B cell (primary cell): ENCODE measurements around the gene WRNIP1. TPM values are rescaled to one million over a fixed set of nuclear protein-coding genes. Genes with fewer than 3 reads are reported as not detected.

Experiments
- ATAC-seq: fragments of 200-7000 bp; cut with Tn5 transposase; one replicate; pipeline ENCODE4 v1.10.0; 2021; ENCODE audit warnings: low read depth, mild to moderate bottlenecking, moderate number of reproducible peaks, moderate library complexity
- CTCF ChIA-PET: fragments of 350-600 bp; sonication (Branson Sonifier 250); formaldehyde crosslinking; loops from one replicate; lab custom pipeline; 2021; ENCODE audit warnings: antibody characterized with exemption, inconsistent platforms; lab: Charles Lee
- POLR2A ChIA-PET: fragments of 350-600 bp; sonication (Branson Sonifier 250); formaldehyde crosslinking; loops from one replicate; lab custom pipeline; 2021; ENCODE audit warnings: antibody characterized with exemption; lab: Charles Lee
- DNase-seq: peaks from one replicate; pipeline ENCODE4 v3.0.0; 2013
- H2AFZ ChIP-seq: 2 replicates; pipeline ENCODE4 v1.6.1; 2012; ENCODE audit warnings: mild to moderate bottlenecking, low read depth, low read length; ENCODE audit not compliant: insufficient read depth, poor library complexity, severe bottlenecking
- H3K27ac ChIP-seq, 2 donors: 1 replicate in 1 of 2; 2 replicates in 1 of 2; pipeline ENCODE4 v1.5.1; 2012 to 2013; ENCODE audit warnings: low read length in 2 of 2, mild to moderate bottlenecking in 2 of 2, moderate library complexity in 1 of 2
- H3K27me3 ChIP-seq, 4 experiments: fragments of 200-600 bp in 1 of 4; sonication (generic) in 1 of 4; replicated peaks in 1 of 4; 1 replicate in 2 of 4; 2 replicates in 2 of 4; pipeline versions ENCODE4 v1.6.1 to v1.7.0; 2013 to 2016; ENCODE audit warnings: low read length in 3 of 4, mild to moderate bottlenecking in 2 of 4, mixed read lengths in 1 of 4, moderate library complexity in 1 of 4; ENCODE audit not compliant: insufficient read depth in 4 of 4, control insufficient read depth in 3 of 4; ENCODE audit errors: control extremely low read depth in 1 of 4
- H3K36me3 ChIP-seq, 2 experiments: replicated peaks in 1 of 2; 1 replicate in 1 of 2; 2 replicates in 1 of 2; pipeline versions ENCODE4 v1.6.1 to v1.7.1; 2013; ENCODE audit warnings: low read length in 1 of 2; ENCODE audit not compliant: insufficient read depth in 2 of 2, control insufficient read depth in 1 of 2; ENCODE audit errors: control extremely low read depth in 1 of 2, extremely low read depth in 1 of 2
- H3K4me1 ChIP-seq, 2 donors: fragments of 200-600 bp in 1 of 2; sonication (generic) in 1 of 2; 1 replicate in 1 of 2; 2 replicates in 1 of 2; pipeline versions ENCODE4 v1.5.1 to v1.6.1; 2013 to 2017; ENCODE audit warnings: low read length in 2 of 2; ENCODE audit not compliant: control insufficient read depth in 2 of 2, insufficient read depth in 2 of 2
- H3K4me2 ChIP-seq: replicated peaks from 2 replicates; pipeline ENCODE3; 2012; ENCODE audit warnings: mild to moderate bottlenecking, low read depth, low read length; ENCODE audit not compliant: poor library complexity, severe bottlenecking
- H3K4me3 ChIP-seq, 5 experiments: fragments of 200-600 bp in 1 of 5; sonication (generic) in 1 of 5; 1 replicate in 3 of 5; 2 replicates in 2 of 5; pipeline versions ENCODE4 v1.5.1 to v1.7.0; 2011 to 2016; ENCODE audit warnings: low read length in 4 of 5, mild to moderate bottlenecking in 4 of 5, low read depth in 2 of 5, control low read depth in 1 of 5, moderate library complexity in 1 of 5; ENCODE audit not compliant: insufficient read depth in 1 of 5; ENCODE audit errors: control extremely low read depth in 1 of 5, extremely low read depth in 1 of 5
- H3K79me2 ChIP-seq: fragments of 200-600 bp; sonication (generic); one replicate; pipeline ENCODE4 v1.6.0; 2016; ENCODE audit warnings: low read length; ENCODE audit not compliant: control insufficient read depth, insufficient read depth
- H3K9ac ChIP-seq: fragments of 200-600 bp; sonication (generic); 2 replicates; pipeline ENCODE4 v1.6.1; 2017; ENCODE audit warnings: mild to moderate bottlenecking, low read length, moderate library complexity
- H3K9me3 ChIP-seq, 3 donors: one replicate each; pipeline versions ENCODE4 v1.6.1 to v1.7.1; 2013; ENCODE audit warnings: low read length in 2 of 3; ENCODE audit not compliant: control insufficient read depth in 2 of 3, insufficient read depth in 1 of 3; ENCODE audit errors: control extremely low read depth in 1 of 3
- H4K20me1 ChIP-seq: 2 replicates; pipeline ENCODE4 v1.6.0; 2012; ENCODE audit warnings: mild to moderate bottlenecking, low read length; ENCODE audit not compliant: insufficient read depth, control insufficient read depth, poor library complexity, severe bottlenecking
- H3K27ac Mint-ChIP-seq: one replicate; pipeline ENCODE4 v1.8.0; 2021; ENCODE audit warnings: mixed read lengths
- H3K27me3 Mint-ChIP-seq: one replicate; pipeline ENCODE4 v1.8.0; 2021; ENCODE audit warnings: mixed read lengths
- H3K4me1 Mint-ChIP-seq: one replicate; pipeline ENCODE4 v1.8.0; 2021; ENCODE audit warnings: mixed read lengths
- H3K4me3 Mint-ChIP-seq: one replicate; pipeline ENCODE4 v1.8.0; 2021; ENCODE audit warnings: mixed read lengths
- H3K9me3 Mint-ChIP-seq: one replicate; pipeline ENCODE4 v1.8.0; 2022; ENCODE audit warnings: mixed read lengths; ENCODE audit not compliant: insufficient read depth
- EZH2 ChIP-seq: IDR thresholded peaks from 2 replicates; pipeline ENCODE4 v1.6.1; 2012; ENCODE audit warnings: borderline replicate concordance, low read depth, mild to moderate bottlenecking, moderate library complexity, low read length; ENCODE audit not compliant: insufficient read depth, poor library complexity, severe bottlenecking
- WGBS: methylation state at CpG from one replicate; pipeline ENCODE4 v1.1.5; 2013; ENCODE audit warnings: missing lambda C conversion rate; ENCODE audit not compliant: insufficient coverage; 5-methylcytosine and 5-hydroxymethylcytosine counted together
- intact Hi-C: fragments of 100-400 bp; cut with micrococcal nuclease; formaldehyde crosslinking; loops from one replicate; pipeline ENCODE4 v1.10.0; 2022
- polyA plus RNA-seq: library from polyadenylated mRNA; depleted of rRNA; stranded (reverse); fragments of >200 nt; gene quantifications from 2 replicates; pipeline ENCODE4 v1.2.3, GENCODE V29; 2012
- total RNA-seq, 2 donors: library from RNA; stranded (reverse); fragments of 120-200 nt in 1 of 2; gene quantifications; 1 replicate in 1 of 2; 2 replicates in 1 of 2; pipeline versions ENCODE4 v1.2.3 to v1.2.4, GENCODE V29; 2013 to 2022
- TF ChIP-seq, protein P1 (sequence below): fragments of 200-600 bp; IDR thresholded peaks from one replicate; pipeline ENCODE4 v1.8.0; 2022; ENCODE audit warnings: antibody characterized with exemption, mild to moderate bottlenecking

Gene WRNIP1
- total and polyA plus RNA-seq, 2 donors (not counting 1 experiment from before 2014, with no cell fraction given), result 32.6 to 35.2 TPM

DNA sequence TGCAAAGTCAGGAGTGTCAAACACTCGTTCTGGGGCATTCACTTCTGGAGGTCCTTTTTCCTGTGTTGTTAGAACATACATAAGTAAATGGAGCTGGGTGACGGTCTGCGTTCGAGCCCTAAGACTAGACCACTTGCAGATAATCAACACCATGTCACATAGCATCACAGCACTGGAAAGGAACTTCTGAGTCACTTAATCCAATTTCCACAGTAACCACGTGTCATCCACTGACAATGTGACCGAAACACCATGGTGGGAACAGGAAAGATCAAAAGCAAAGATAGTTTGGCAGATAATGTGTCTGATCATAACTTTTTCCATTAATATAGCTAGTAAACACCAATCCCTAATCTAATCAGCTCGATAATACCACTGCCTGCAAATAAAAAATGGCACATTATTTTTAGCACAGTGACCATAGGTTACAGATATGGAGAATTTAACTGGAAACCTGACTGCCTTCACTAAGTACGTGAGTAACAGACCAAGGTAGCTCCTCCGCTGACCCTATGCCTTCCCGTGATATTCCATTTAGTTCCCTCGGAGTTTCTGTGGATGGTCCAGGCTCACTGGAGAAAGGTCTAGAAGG, 34.8 kb downstream of the WRNIP1 start:
- H3K27ac Mint-ChIP-seq, result no peak overlapping the region
- POLR2A ChIA-PET, result no interaction called here

More for the DNA sequence above, 34.8 kb downstream of the WRNIP1 start:
- H3K4me3 Mint-ChIP-seq, result no peak overlapping the region
- peaks cover 7% of the 10 kb centered on the region for H3K4me1 Mint-ChIP-seq
- H3K79me2 ChIP-seq, result peaks cover 6% of the 10 kb centered on the region
- no peak for TF ChIP-seq EZH2
- TF ChIP-seq, protein P1, sequence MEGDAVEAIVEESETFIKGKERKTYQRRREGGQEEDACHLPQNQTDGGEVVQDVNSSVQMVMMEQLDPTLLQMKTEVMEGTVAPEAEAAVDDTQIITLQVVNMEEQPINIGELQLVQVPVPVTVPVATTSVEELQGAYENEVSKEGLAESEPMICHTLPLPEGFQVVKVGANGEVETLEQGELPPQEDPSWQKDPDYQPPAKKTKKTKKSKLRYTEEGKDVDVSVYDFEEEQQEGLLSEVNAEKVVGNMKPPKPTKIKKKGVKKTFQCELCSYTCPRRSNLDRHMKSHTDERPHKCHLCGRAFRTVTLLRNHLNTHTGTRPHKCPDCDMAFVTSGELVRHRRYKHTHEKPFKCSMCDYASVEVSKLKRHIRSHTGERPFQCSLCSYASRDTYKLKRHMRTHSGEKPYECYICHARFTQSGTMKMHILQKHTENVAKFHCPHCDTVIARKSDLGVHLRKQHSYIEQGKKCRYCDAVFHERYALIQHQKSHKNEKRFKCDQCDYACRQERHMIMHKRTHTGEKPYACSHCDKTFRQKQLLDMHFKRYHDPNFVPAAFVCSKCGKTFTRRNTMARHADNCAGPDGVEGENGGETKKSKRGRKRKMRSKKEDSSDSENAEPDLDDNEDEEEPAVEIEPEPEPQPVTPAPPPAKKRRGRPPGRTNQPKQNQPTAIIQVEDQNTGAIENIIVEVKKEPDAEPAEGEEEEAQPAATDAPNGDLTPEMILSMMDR, result no peak
- H4K20me1 ChIP-seq, result no peaks in the 10 kb centered on the region
- H3K27me3 ChIP-seq, result no peaks in the 10 kb centered on the region
- H3K9me3 Mint-ChIP-seq, result no peaks in the 10 kb centered on the region
- H3K4me3 ChIP-seq, result no peak overlapping the region
- no peaks in the 10 kb centered on the region for H3K27me3 Mint-ChIP-seq
- no peak overlapping the region for H3K9ac ChIP-seq
- no peaks in the 10 kb centered on the region for H3K36me3 ChIP-seq
- ATAC-seq, result no peak
- CTCF ChIA-PET, result interaction anchor here (1.6 kb wide), 1 partner anchor 9 kb away, joined by 7 read pairs; no protein-coding TSS in a partner anchor
- no peak overlapping the region for H3K4me2 ChIP-seq
- H3K9me3 ChIP-seq, result no peaks in the 10 kb centered on the region
- H3K4me1 ChIP-seq, result peaks cover 0 to 6% of the 10 kb centered on the region in 2 donors
- 93% methylated on average over 6 of the region's 11 CpGs for WGBS
- no peak for DNase-seq
- H2AFZ ChIP-seq, result no peak overlapping the region
- H3K27ac ChIP-seq, result no peak overlapping the region
- intact Hi-C loops, result no loop called here
